H1 (cell line): ENCODE results near the gene SNCAIP. TPM values are rescaled to one million over a fixed set of nuclear protein-coding genes. Genes with fewer than 3 reads are reported as not detected.

ENCODE experiments used
- CTCF ChIA-PET: fragments of 300-600 bp; sonication (Branson Sonifier 250); formaldehyde crosslinking; loops from one replicate; lab custom pipeline; 2021; ENCODE audit not compliant: partially characterized antibody; lab: Charles Lee
- POLR2A ChIA-PET: fragments of 300-600 bp; sonication (Branson Sonifier 250); formaldehyde crosslinking; loops from one replicate; lab custom pipeline; 2021; ENCODE audit warnings: inconsistent platforms; ENCODE audit not compliant: partially characterized antibody; lab: Charles Lee
- DNase-seq, 2 experiments: peaks; one replicate each; pipeline versions ENCODE4 v3.0.0 to v3.0.0-alpha.2; 2010 to 2022; ENCODE audit warnings: low spot score in 2 of 2, low read depth in 1 of 2, mixed read lengths in 1 of 2
- FAIRE-seq: peaks from 2 replicates; lab custom pipeline; 2011; peaks lifted over from hg19 to GRCh38; lab: Jason Lieb, UNC
- H2AFZ ChIP-seq: 2 replicates; pipeline ENCODE4 v1.8.1; 2012; ENCODE audit warnings: low read length, inconsistent platforms
- H2AK5ac ChIP-seq: 2 replicates; pipeline ENCODE4 v1.6.1; 2013; ENCODE audit warnings: low read depth, low read length
- H2BK120ac ChIP-seq: replicated peaks from 2 replicates; pipeline ENCODE3; 2013; ENCODE audit warnings: low read depth, low read length, inconsistent platforms
- H2BK12ac ChIP-seq: 2 replicates; pipeline ENCODE4 v1.6.1; 2013; ENCODE audit warnings: low read depth, low read length
- H2BK15ac ChIP-seq: 2 replicates; pipeline ENCODE4 v1.6.1; 2013; ENCODE audit warnings: low read length
- H2BK20ac ChIP-seq: 2 replicates; pipeline ENCODE4 v1.6.1; 2013; ENCODE audit warnings: low read length
- H2BK5ac ChIP-seq: 2 replicates; pipeline ENCODE4 v1.6.1; 2013; ENCODE audit warnings: low read depth, low read length
- H3K14ac ChIP-seq: 2 replicates; pipeline ENCODE4 v1.6.1; 2013; ENCODE audit warnings: inconsistent platforms; ENCODE audit not compliant: insufficient read length
- H3K18ac ChIP-seq: 2 replicates; pipeline ENCODE4 v1.6.1; 2013; ENCODE audit warnings: low read length; ENCODE audit errors: extremely low read depth
- H3K23ac ChIP-seq: 2 replicates; pipeline ENCODE4 v1.6.1; 2013; ENCODE audit warnings: inconsistent platforms; ENCODE audit not compliant: insufficient read length
- H3K23me2 ChIP-seq: 2 replicates; pipeline ENCODE4 v1.6.1; 2013; ENCODE audit warnings: low read depth, low read length
- H3K27ac ChIP-seq: 2 replicates; pipeline ENCODE4 v1.6.1; 2011; ENCODE audit warnings: low read depth, low read length, inconsistent platforms
- H3K27me3 ChIP-seq, 4 experiments: replicated peaks in 1 of 4; 1 replicate in 1 of 4; 2 replicates in 3 of 4; pipeline versions ENCODE4 v1.6.1 to v1.8.1; 2011 to 2013; ENCODE audit warnings: low read length in 3 of 4, mild to moderate bottlenecking in 3 of 4, inconsistent platforms in 2 of 4, mixed read lengths in 2 of 4, moderate library complexity in 1 of 4; ENCODE audit not compliant: control insufficient read depth in 3 of 4, insufficient read depth in 3 of 4; ENCODE audit errors: extremely low read depth in 1 of 4
- H3K36me3 ChIP-seq, 4 experiments: 2 replicates each; pipeline versions ENCODE4 v1.6.1 to v1.8.1; 2011 to 2013; ENCODE audit warnings: mild to moderate bottlenecking in 4 of 4, low read length in 3 of 4, moderate library complexity in 2 of 4, control low read depth in 1 of 4, inconsistent platforms in 1 of 4; ENCODE audit not compliant: insufficient read depth in 4 of 4, control insufficient read depth in 2 of 4
- H3K4ac ChIP-seq: replicated peaks from 2 replicates; pipeline ENCODE3; 2013; ENCODE audit warnings: low read length, low read depth, mixed read lengths, inconsistent platforms; ENCODE audit not compliant: insufficient read length
- H3K4me1 ChIP-seq, 4 experiments: replicated peaks in 1 of 4; 1 replicate in 1 of 4; 2 replicates in 3 of 4; pipeline versions ENCODE4 v1.6.1 to v1.8.1; 2011 to 2013; ENCODE audit warnings: low read length in 3 of 4, inconsistent platforms in 2 of 4, mixed read lengths in 1 of 4; ENCODE audit not compliant: insufficient read depth in 4 of 4, control insufficient read depth in 3 of 4
- H3K4me2 ChIP-seq, 2 experiments: 2 replicates each; pipeline versions ENCODE4 v1.6.1 to v1.8.1; 2011 to 2013; ENCODE audit warnings: low read depth in 2 of 2, low read length in 2 of 2, control low read depth in 1 of 2, inconsistent platforms in 1 of 2, mild to moderate bottlenecking in 1 of 2; ENCODE audit not compliant: insufficient read depth in 1 of 2
- H3K4me3 ChIP-seq, 4 experiments: fragments of 200-600, 300-600 bp in 1 of 4; sonication (generic), shearing (Covaris generic), sonication (Bioruptor Twin) in 1 of 4; 2 replicates each; pipeline versions ENCODE4 v1.5.1 to v1.8.1; 2011 to 2016; ENCODE audit warnings: low read length in 4 of 4, low read depth in 3 of 4, control low read depth in 2 of 4, inconsistent platforms in 2 of 4, mild to moderate bottlenecking in 2 of 4, mixed read lengths in 1 of 4, moderate library complexity in 1 of 4; ENCODE audit not compliant: insufficient read depth in 2 of 4; ENCODE audit errors: extremely low read depth in 1 of 4
- H3K56ac ChIP-seq: replicated peaks from 2 replicates; pipeline ENCODE3; 2013; ENCODE audit warnings: low read depth, mild to moderate bottlenecking, mixed read lengths, low read length, inconsistent platforms; ENCODE audit not compliant: insufficient read length
- H3K79me1 ChIP-seq: 2 replicates; pipeline ENCODE4 v1.6.1; 2013; ENCODE audit warnings: low read depth, low read length, control low read depth
- H3K79me2 ChIP-seq, 2 experiments: 2 replicates each; pipeline versions ENCODE4 v1.6.1 to v1.8.1; 2012 to 2013; ENCODE audit warnings: low read length in 2 of 2, mild to moderate bottlenecking in 2 of 2, inconsistent platforms in 1 of 2; ENCODE audit not compliant: insufficient read depth in 2 of 2, control insufficient read depth in 1 of 2
- H3K9ac ChIP-seq, 4 experiments: replicated peaks in 1 of 4; 1 replicate in 1 of 4; 2 replicates in 3 of 4; pipeline versions ENCODE4 v1.6.1 to v1.8.1; 2011 to 2013; ENCODE audit warnings: low read depth in 3 of 4, low read length in 3 of 4, control low read depth in 2 of 4, mild to moderate bottlenecking in 2 of 4, moderate library complexity in 2 of 4, inconsistent platforms in 1 of 4; ENCODE audit errors: extremely low read depth in 1 of 4
- H3K9me3 ChIP-seq, 2 experiments: 2 replicates each; pipeline versions ENCODE4 v1.6.1 to v1.8.1; 2012 to 2013; ENCODE audit warnings: mild to moderate bottlenecking in 2 of 2, moderate library complexity in 2 of 2, control low read depth in 1 of 2, inconsistent platforms in 1 of 2, low read depth in 1 of 2, low read length in 1 of 2, mixed read lengths in 1 of 2; ENCODE audit not compliant: insufficient read depth in 2 of 2
- H4K20me1 ChIP-seq, 2 experiments: replicated peaks in 1 of 2; 2 replicates each; pipeline versions ENCODE3 to v1.8.1; 2011 to 2013; ENCODE audit warnings: inconsistent platforms in 2 of 2, low read length in 2 of 2, mild to moderate bottlenecking in 1 of 2; ENCODE audit not compliant: insufficient read depth in 2 of 2, control insufficient read depth in 1 of 2
- H4K5ac ChIP-seq: 2 replicates; pipeline ENCODE4 v1.6.1; 2013; ENCODE audit warnings: low read length, low read depth, mixed read lengths, inconsistent platforms; ENCODE audit not compliant: insufficient read length
- H4K8ac ChIP-seq: 2 replicates; pipeline ENCODE4 v1.8.0; 2013; ENCODE audit warnings: mild to moderate bottlenecking, moderate library complexity, low read length, inconsistent platforms; ENCODE audit not compliant: insufficient read depth; ENCODE audit errors: extremely low read depth
- H4K91ac ChIP-seq: replicated peaks from 2 replicates; pipeline ENCODE3; 2013; ENCODE audit warnings: low read length, mixed read lengths, inconsistent platforms; ENCODE audit not compliant: insufficient read length
- BRCA1 ChIP-seq: IDR thresholded peaks from 2 replicates; pipeline ENCODE4 v1.6.1; 2012; ENCODE audit warnings: low read depth, low read length, improper control_type of control experiment
- NRF1 ChIP-seq: IDR thresholded peaks from 2 replicates; pipeline ENCODE4 v1.6.1; 2011; ENCODE audit warnings: mild to moderate bottlenecking, low read depth, low read length, improper control_type of control experiment
- SIX5 ChIP-seq: IDR thresholded peaks from 2 replicates; pipeline ENCODE4 v1.6.1; 2011; ENCODE audit warnings: mild to moderate bottlenecking, low read depth, low read length
- WGBS, 2 experiments: shearing (Covaris generic) in 1 of 2; methylation state at CpG; one replicate each; pipeline versions ENCODE4 v1.1.6 to v1.1.7; 2013 to 2015; ENCODE audit warnings: low lambda C conversion rate in 2 of 2, mixed read lengths in 2 of 2, inconsistent platforms in 1 of 2, low coverage in 1 of 2, missing lambda C conversion rate in 1 of 2; ENCODE audit not compliant: insufficient replicate concordance in 2 of 2, insufficient coverage in 1 of 2, insufficient read length in 1 of 2; ENCODE audit errors: extremely low coverage in 1 of 2, missing lambda C conversion rate in 1 of 2; 5-methylcytosine and 5-hydroxymethylcytosine counted together
- polyA plus RNA-seq, 7 experiments: library from polyadenylated mRNA; depleted of rRNA in 3 of 7; stranded (reverse) in 5 of 7; unstranded in 2 of 7; fragments of >200 nt in 5 of 7; fragments of 200-250 nt in 2 of 7; gene quantifications; 1 replicate in 5 of 7; 2 replicates in 1 of 7; 4 replicates in 1 of 7; pipeline versions ENCODE4 v1.2.1 to v1.2.3, GENCODE V29; 2011 to 2013; ENCODE audit warnings: missing spikeins in 2 of 7, mixed read lengths in 2 of 7
- total RNA-seq: library from RNA; stranded (reverse); fragmentation: NEBNext Ultra II Directional; extraction: Animal tissue kit (Norgen Biotek cat#: 25700); gene quantifications from 2 replicates; pipeline ENCODE4 v1.2.1, GENCODE V29; 2021

The SNCAIP gene
- total and polyA plus RNA-seq, 2 of the 8 experiments (the other 6 are each of a cell fraction or from before 2014, with no cell fraction given): 3.9 to 9.0 TPM

GRCh38 chr5:122480146-122480545 is 168.1 kb downstream of the SNCAIP start:
- Histone ChIP-seq H3K23me2 (no peaks in the 10 kb centered on the region), H3K23ac (no peak overlapping the region), H3K4ac (no peak overlapping the region), H2AK5ac (no peak overlapping the region), H2BK12ac (no peak overlapping the region), H2BK5ac (no peak overlapping the region), H4K91ac (no peak overlapping the region), H3K4me3 (no peak overlapping the region), H3K27ac (no peak overlapping the region), H2BK20ac (no peak overlapping the region), H3K18ac (no peak overlapping the region), H2BK120ac (no peak overlapping the region), H3K56ac (no peak overlapping the region), H3K79me2 (no peaks in the 10 kb centered on the region), H3K27me3 (no peaks in the 10 kb centered on the region), H4K5ac (no peak overlapping the region), H3K4me1 (no peaks in the 10 kb centered on the region), H3K4me2 (no peak overlapping the region), H2AFZ (no peak overlapping the region), H3K79me1 (no peaks in the 10 kb centered on the region), H4K20me1 (no peaks in the 10 kb centered on the region), H3K9me3 (no peaks in the 10 kb centered on the region), H4K8ac (no peak overlapping the region), H2BK15ac (no peak overlapping the region), H3K9ac (no peak overlapping the region), H3K14ac (no peak overlapping the region), H3K36me3 (no peaks in the 10 kb centered on the region)
- FAIRE-seq: no peak
- TF ChIP-seq SIX5 (no peak), BRCA1 (no peak), NRF1 (no peak)
- 88% methylated on average over 1 of the region's 1 CpG; no CpG with 5 or more reads in 1 of the 2 experiments for WGBS, 2 experiments
- no peak for DNase-seq
- POLR2A ChIA-PET: no interaction called here
- CTCF ChIA-PET: interaction anchor here (1.3 kb wide), 1 partner anchor 18 kb away, joined by 3 read pairs; no protein-coding TSS in a partner anchor
